Fibroblast of upper back skin (primary cell): Measurements from ENCODE around the gene SCEL.
A peak's percentile ranks its signal among the peaks of the same experiment; 100 is the strongest.
"Not testable (repeated sequence)": the region's sequence is repeated elsewhere in the genome, so short reads cannot be mapped to it uniquely, and the experiment has no call there.

ENCODE experiments used
- DNase-seq: peaks from one replicate; pipeline ENCODE4 v3.0.0-alpha.2; 2013

The SCEL gene

DNA sequence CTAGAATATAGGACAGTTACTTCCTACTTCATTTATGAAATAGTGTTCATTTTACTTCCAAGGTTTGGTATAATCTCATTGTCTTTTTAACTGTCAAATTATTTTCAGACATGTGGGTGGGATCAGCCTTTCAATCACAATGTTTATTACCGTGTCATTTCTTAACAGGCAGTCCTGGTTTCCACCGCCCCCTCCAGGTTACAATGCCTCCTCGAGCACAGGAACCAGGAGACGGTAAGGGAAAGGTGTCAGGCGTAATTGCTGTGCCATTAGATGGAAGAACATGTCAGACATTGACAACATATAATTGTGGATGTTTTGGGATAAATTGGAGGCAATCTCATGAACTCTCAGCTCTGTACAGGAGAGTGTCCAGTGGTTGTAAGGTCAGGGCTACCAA lies 36.5 kb downstream of the SCEL start:
- DNase-seq: no peak

DNA sequence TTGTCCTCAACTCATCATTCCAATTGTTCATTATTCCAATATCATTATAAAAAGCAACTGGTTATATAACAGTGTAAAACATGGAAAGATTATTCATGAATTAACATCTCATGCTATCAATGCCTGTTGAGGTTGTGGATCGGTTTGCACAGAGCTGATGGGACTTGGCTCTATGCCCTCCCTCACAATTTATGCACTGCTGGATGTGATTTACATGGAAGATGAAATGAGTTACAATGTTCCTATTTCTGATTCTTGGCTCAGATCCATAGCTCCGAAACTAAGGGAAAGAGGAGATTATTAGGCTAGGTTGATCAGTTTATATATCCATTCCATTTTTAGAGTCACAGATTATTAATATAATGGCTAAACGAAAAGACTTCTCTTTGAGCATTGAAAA lies 38.6 kb downstream of the SCEL start:
- DNase-seq: no peak

DNA sequence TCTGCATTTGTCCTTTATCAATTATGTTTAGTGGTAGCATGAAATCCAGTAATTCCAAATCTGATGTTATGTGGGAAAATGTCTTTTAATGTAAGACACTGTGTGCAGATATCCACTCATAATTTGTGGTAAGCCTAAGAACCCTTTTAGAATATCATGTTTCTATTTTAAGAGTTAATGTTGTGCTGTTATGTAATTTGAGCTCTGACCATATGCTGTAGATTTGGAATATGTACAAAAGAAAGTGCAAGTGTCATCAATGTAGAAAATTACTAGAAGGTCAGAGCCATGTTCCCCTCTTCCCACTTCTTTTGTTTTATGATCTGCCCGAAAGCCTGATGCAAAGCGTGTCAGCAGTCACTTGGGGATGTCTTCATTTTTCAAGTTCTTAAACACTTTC lies 44.5 kb downstream of the SCEL start:
- no peak for DNase-seq

GRCh38 chr13:77580748-77581147 lies 45.2 kb downstream of the SCEL start:
- DNase-seq: no peak

- no peak for DNase-seq
Measured at GRCh38 chr13:77583581-77583980, 48.1 kb downstream of the SCEL start.

DNA sequence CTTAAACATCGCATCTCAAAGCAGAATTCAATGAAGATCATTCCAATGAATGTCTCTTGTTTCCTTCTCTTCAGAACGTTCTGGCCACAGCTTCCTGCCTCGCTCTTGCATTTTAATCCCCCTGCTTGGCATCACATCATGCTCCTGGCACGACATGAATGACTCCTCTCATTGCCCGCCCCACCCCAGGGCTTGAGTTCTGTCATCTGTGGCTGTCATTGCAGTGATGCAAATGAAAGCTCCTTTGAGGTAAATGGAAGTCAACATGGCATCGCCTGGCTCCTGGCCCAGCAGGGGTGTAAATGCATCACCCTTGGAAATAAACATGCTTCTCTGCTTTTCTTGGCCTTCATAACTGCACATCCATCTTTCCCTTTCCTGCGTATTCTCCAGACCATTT lies 48.6 kb downstream of the SCEL start:
- DNase-seq: no peak

- DNase-seq: peak; percentile 0
Measured at GRCh38 chr13:77595166-77595810, 59.8 kb downstream of the SCEL start.

DNA sequence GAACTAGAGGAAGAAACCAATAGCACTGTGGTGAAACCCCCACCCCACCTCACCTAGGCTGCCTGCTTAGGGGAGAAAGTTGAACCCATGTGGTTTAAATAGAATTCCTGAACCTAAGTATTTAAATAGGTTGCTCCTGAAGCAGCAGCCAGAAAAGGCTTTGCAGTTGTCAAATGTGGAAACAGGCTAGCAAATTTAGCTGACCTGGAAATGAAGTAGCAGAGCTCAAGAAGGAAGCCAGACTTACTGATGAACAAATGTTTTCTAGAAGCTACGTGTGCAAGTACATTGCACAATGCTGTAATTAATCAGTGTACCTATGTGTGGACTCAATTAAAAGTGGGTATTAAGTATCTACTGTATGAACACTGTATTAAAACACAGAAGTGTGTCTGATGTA lies 61.3 kb downstream of the SCEL start:
- DNase-seq: no peak

- no peak for DNase-seq
Measured at GRCh38 chr13:77599351-77599750, 63.8 kb downstream of the SCEL start.

DNA sequence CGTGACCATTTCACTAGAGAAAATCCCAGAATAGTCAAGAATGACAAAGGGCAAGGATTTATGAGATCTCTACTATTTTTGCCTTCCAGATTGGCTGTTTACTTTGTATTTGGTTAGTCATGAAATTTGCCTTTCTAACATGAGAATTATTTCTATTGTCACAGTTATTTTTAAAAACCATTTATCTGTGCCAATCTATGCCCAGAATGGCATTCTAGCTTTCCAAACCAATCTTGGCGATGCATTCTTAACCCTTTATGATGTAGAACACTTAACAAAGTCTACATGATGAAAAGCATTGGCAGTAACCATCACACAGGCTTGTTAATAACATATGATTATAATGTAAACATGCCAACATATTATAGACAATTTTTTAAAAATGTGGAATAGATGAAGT lies 65.2 kb downstream of the SCEL start:
- no peak for DNase-seq

DNA sequence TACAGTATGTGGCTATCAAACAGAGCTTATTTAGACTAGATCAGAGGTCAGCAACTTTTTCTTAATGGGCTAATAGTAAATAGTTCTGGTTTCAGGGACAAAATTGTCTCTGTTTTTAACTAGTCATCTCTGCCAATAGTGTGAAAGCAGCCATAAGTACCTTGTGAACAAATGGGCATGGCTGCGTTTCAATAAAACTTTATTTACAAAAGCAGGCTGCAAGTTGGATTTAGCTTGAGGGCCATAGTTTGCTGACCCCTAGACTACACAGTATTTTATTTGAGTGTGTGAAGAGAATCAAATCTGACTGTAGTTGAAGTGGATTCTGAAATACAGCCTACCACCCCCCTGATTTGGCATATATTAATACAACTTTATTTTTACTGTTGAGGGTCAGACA lies 75.6 kb downstream of the SCEL start:
- no peak for DNase-seq

DNA sequence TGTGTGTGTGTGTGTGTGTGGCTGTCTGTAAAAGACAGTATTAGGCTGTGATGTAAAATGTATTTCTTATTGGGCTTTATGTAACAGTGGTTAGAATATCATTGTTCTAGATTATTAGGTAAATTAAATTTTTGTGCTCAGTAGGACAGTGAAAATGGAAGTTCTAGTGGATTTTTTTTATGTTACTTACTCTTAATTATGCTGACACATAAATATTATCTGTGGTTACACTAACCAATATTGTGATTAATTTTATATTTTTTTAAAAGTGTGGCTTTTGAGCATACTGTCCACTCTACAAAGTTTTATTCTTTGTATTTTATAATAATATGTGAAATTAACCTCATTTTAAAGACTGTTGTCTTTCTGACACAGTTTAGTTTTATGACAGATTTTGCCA lies 80.5 kb downstream of the SCEL start:
- no peak for DNase-seq

- DNase-seq: no peak
Measured at GRCh38 chr13:77619655-77620054, 84.1 kb downstream of the SCEL start.

GRCh38 chr13:77620138-77620537 lies 84.6 kb downstream of the SCEL start:
- DNase-seq: no peak

GRCh38 chr13:77623806-77624205 lies 88.3 kb downstream of the SCEL start:
- DNase-seq: no peak

GRCh38 chr13:77628170-77628569 lies 92.7 kb downstream of the SCEL start:
- DNase-seq: no peak

DNA sequence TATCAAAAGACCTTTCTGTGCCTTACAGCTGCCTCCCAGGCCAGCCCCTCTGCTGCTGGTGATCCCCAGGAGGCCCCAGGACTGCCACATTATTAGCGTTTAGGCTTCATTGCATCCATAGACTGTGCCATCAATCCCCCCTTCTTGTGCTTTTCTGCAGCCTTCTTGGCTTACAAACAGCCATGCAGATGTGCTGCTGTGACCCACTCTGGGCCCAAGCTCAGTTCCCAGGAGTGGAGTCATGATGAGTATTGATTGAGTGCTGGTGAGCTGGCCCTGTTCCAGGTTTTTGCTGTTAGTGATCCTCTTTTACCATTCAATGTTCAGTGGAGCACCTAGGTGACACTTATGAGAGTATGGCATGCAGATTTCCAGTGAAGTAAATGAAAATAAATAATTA lies 102.1 kb downstream of the SCEL start:
- DNase-seq: no peak

GRCh38 chr13:77650409-77650808 lies 114.9 kb downstream of the SCEL start:
- no peak for DNase-seq

- no peak for DNase-seq
Measured at GRCh38 chr13:77653301-77653700, 117.8 kb downstream of the SCEL start.

DNA sequence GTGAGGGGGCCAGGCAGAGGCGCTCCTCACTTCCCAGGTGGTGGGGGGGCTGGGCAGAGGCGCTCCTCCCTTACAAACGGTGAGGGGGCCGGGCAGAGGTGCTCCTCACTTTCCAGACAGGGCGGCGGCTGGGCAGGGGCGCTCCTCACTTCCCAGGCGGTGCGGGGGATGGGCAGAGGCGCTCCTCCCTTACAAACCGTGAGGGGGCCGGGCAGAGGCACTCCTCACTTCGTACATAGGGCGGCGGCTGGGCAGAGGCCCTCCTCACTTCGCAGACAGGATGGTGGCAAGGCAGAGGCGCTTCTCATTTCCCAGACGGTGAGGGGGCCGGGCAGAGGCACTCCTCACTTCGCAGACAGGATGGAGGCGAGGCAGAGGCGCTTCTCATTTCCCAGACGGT lies 124.5 kb downstream of the SCEL start:
- DNase-seq: not testable (repeated sequence)

DNA sequence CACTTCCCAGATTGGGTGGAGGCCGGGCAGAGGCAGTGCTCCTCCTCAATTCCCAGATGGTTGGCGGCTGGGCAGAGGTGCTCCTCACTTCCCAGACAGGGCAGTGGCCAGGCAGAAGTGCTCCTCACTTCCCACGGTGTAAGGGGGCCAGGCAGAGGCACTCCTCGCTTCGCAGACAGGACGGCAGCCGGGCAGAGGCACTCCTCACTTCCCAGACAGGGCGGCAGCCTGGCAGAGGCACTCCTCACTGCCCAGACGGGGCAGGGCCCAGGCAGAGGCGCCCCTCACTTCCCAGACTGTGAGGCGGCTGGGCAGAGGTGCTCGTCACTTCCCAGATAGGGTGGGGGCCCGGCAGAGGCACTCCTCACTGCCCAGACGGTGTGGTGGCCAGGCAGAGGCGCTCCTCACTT lies 125.3 kb downstream of the SCEL start:
- no peak for DNase-seq

- DNase-seq: not testable (repeated sequence)
Measured at GRCh38 chr13:77662301-77662700, 126.8 kb downstream of the SCEL start.

GRCh38 chr13:77662831-77663230 lies 127.3 kb downstream of the SCEL start:
- DNase-seq: not testable (repeated sequence)

- DNase-seq: no peak
Measured at GRCh38 chr13:77674852-77675251, 139.3 kb downstream of the SCEL start.

DNA sequence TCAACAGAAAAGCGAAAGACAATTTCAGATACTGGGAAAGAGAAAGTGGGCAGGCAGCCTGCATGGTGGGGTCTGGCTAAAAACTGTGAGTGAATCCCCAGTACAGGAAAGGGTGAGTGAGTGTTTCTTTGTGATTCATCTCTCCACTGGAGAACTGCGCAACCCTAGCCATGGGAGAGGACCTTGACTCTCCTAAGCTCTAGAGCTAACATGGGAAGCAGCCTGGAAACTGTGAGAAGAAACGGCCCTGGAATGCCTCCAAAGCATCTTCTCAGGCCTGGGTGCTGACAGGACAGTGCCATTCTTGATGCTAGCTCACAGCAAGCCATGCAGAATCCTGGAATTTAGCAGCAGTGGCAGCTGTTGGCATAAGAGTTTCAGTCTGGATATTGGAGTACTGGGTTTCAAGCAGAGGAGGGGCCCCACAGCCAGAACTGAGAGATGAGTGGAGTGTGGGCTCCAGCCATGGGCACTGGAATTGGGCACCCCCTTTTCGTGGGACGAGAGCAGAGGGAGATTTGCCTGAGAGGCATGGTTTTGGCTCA lies 143.3 kb downstream of the SCEL start:
- DNase-seq: no peak
